ENCODE measurements around the gene A3GALT2. TPM values are rescaled to one million over a fixed set of nuclear protein-coding genes. Genes with fewer than 3 reads are reported as not detected.

A3GALT2 gene
- total RNA-seq, 1 experiment from 2014 or later = not detected

DNA sequence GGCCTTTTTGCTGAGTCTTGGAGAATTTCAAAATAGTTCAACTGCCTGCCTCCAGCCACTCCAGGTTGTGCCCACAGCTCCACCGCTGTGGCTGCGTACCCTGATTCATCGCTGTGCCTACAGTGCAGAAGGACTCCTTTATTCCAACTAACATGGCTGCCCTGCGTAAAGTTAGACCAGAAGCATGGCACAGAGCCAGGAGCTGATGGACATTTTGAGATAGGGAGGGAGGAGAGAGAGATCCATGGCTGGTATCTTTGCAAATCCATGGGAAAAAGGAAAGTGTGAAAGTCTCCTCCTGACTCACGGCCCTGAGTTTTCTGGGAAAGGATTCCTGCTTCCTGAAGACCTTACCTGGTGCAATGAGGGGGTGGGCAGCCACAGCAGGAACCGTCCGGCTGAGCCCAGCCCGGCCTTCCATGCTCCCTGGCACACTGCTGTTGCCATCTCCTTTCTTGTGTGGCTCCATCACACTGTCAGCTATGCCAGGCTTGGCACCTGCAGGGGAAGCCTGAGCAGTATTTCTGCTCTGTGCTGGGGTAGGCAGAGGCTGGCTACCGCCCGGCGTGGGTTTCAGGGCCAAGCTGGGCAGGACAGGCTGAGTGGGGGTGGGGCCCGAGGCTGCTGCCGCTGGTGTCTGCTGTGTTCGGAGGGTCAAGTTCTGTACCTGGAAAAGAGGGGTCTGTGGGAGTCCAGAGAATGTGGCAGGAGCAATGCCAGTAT, 46.0 kb upstream of the A3GALT2 start:
- no peaks in the 10 kb centered on the region; the same call in 1 of the 2 replicates for H3K4me1 ChIP-seq (replicated peaks; ENCODE audit: insufficient read depth)
- no TSS peak for BruUV-seq (replicated peaks)
- H3F3A ChIP-seq (ENCODE audit: insufficient read depth, low read depth) = no peaks in the 10 kb centered on the region; the same call in 1 of the 2 replicates
- H3K27ac ChIP-seq = no peak overlapping the region
- H4K20me1 ChIP-seq (ENCODE audit: insufficient read depth) = no peaks in the 10 kb centered on the region
- no peak overlapping the region for H3K4me3 ChIP-seq
- TF ChIP-seq EZH2 (IDR thresholded peaks at IDR 0.05; ENCODE audit: low read depth) = no peak
- TF ChIP-seq, protein P1, sequence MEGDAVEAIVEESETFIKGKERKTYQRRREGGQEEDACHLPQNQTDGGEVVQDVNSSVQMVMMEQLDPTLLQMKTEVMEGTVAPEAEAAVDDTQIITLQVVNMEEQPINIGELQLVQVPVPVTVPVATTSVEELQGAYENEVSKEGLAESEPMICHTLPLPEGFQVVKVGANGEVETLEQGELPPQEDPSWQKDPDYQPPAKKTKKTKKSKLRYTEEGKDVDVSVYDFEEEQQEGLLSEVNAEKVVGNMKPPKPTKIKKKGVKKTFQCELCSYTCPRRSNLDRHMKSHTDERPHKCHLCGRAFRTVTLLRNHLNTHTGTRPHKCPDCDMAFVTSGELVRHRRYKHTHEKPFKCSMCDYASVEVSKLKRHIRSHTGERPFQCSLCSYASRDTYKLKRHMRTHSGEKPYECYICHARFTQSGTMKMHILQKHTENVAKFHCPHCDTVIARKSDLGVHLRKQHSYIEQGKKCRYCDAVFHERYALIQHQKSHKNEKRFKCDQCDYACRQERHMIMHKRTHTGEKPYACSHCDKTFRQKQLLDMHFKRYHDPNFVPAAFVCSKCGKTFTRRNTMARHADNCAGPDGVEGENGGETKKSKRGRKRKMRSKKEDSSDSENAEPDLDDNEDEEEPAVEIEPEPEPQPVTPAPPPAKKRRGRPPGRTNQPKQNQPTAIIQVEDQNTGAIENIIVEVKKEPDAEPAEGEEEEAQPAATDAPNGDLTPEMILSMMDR (conservative IDR thresholded peaks at IDR 0.05) = no peak
- ChIA-PET POLR2A (ENCODE audit: unreplicated experiment) (no interaction called here), CTCF (interaction anchor here (0.6 to 1.1 kb wide), 2 partner anchors 64 to 268 kb away, joined by 3 to 4 read pairs; no protein-coding TSS in a partner anchor)
- no peak for DNase-seq
- H3K9me2 ChIP-seq (ENCODE audit: insufficient read depth) = no peaks in the 10 kb centered on the region
- intact Hi-C loops (cut with micrococcal nuclease; ENCODE audit: unreplicated experiment) = loop anchor here (1.0 to 5.0 kb wide), 6 partner anchors 72 to 268 kb away; partner anchors contain the start of gene ZSCAN20
- H3K9me3 ChIP-seq (ENCODE audit: insufficient read depth, low read depth) = no peaks in the 10 kb centered on the region
- H3K36me3 ChIP-seq (ENCODE audit: low read depth) = no peaks in the 10 kb centered on the region
- H2AFZ ChIP-seq = no peak overlapping the region
- H3K79me2 ChIP-seq (ENCODE audit: low read depth) = no peaks in the 10 kb centered on the region
- H3K27me3 ChIP-seq (ENCODE audit: insufficient read depth, low read depth) = no peaks in the 10 kb centered on the region
- no peak overlapping the region for H3K4me2 ChIP-seq

DNA sequence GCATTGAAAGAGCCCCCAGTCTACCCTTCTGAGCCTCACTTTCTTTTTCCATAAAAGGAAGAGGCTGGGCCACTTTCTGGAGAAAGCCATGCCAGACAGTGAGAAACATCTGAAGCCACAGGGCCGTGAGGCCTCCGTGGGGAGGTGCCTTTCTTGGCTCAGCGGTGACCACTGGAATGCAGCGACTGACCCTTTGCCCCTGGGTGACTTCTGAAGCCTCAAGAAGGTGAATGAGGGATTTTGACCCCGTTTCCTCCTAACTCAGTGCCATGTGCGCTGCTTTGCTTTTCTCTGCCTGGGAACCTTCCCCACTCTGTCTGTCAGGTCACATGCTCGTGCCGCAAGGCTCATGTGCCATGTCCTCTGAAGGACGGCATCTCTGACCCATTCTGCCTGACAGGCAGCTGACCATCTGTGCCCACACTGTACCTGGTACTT, 44.7 kb upstream of the A3GALT2 start:
- intact Hi-C loops (cut with micrococcal nuclease; ENCODE audit: unreplicated experiment) = loop anchor here (5.0 kb wide), 2 partner anchors 92 to 107 kb away; partner anchors contain the start of gene ZSCAN20
- H3K27ac ChIP-seq = no peak overlapping the region
- ChIA-PET POLR2A (ENCODE audit: unreplicated experiment) (no interaction called here), CTCF (no interaction called here)
- H3K9me3 ChIP-seq (ENCODE audit: insufficient read depth, low read depth) = no peaks in the 10 kb centered on the region
- H3K4me2 ChIP-seq = no peak overlapping the region
- no peaks in the 10 kb centered on the region for H4K20me1 ChIP-seq (ENCODE audit: insufficient read depth)
- no peaks in the 10 kb centered on the region for H3K79me2 ChIP-seq (ENCODE audit: low read depth)
- H3K4me3 ChIP-seq = no peak overlapping the region
- TF ChIP-seq EZH2 (IDR thresholded peaks at IDR 0.05; ENCODE audit: low read depth) = no peak
- TF ChIP-seq, protein P1 (conservative IDR thresholded peaks at IDR 0.05) = no peak
- H3K4me1 ChIP-seq (replicated peaks; ENCODE audit: insufficient read depth) = peaks cover 4% of the 10 kb centered on the region; the same call in 1 of the 2 replicates
- H3K27me3 ChIP-seq (ENCODE audit: insufficient read depth, low read depth) = no peaks in the 10 kb centered on the region
- no peaks in the 10 kb centered on the region for H3K9me2 ChIP-seq (ENCODE audit: insufficient read depth)
- peaks cover 7% of the 10 kb centered on the region for H3F3A ChIP-seq (ENCODE audit: insufficient read depth, low read depth)
- no TSS peak for BruUV-seq (replicated peaks)
- DNase-seq = peak in 1 of 2 experiments; percentile 59
- H2AFZ ChIP-seq = no peak overlapping the region
- H3K36me3 ChIP-seq (ENCODE audit: low read depth) = 0 out of 2 replicates have a peak, but pooled peaks cover 5% of the 10 kb centered on the region

DNA sequence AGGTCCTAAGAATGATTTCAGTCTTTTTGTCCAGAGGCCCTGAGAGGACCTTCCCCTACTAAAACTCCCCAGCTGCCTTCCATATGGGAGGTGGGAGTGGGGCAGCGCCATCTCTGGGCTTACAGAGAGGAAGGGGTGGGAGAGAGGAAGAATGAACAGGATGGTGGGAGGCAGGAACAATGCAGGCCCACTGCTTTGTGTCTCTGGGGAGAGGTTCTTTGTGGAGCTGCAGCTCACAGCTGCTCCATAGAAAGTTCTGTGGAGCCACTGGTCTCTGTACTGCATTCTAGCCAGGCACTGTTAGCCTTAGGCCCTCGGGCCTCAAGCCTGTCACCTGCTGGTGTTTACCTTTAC, 43.6 kb upstream of the A3GALT2 start:
- no peak overlapping the region for H2AFZ ChIP-seq
- H3K9me2 ChIP-seq (ENCODE audit: insufficient read depth) = no peaks in the 10 kb centered on the region
- peaks cover 13% of the 10 kb centered on the region for H3F3A ChIP-seq (ENCODE audit: insufficient read depth, low read depth)
- TF ChIP-seq, protein P1 (conservative IDR thresholded peaks at IDR 0.05) = no peak
- no peak for TF ChIP-seq EZH2 (IDR thresholded peaks at IDR 0.05; ENCODE audit: low read depth)
- H3K4me2 ChIP-seq = no peak overlapping the region
- no peaks in the 10 kb centered on the region for H3K79me2 ChIP-seq (ENCODE audit: low read depth)
- no peaks in the 10 kb centered on the region for H4K20me1 ChIP-seq (ENCODE audit: insufficient read depth)
- POLR2A ChIA-PET (ENCODE audit: unreplicated experiment) = no interaction called here
- CTCF ChIA-PET = no interaction called here
- 0 out of 2 replicates have a peak, but pooled peaks cover 5% of the 10 kb centered on the region for H3K36me3 ChIP-seq (ENCODE audit: low read depth)
- no peaks in the 10 kb centered on the region for H3K27me3 ChIP-seq (ENCODE audit: insufficient read depth, low read depth)
- intact Hi-C loops (cut with micrococcal nuclease; ENCODE audit: unreplicated experiment) = no loop called here
- no peaks in the 10 kb centered on the region for H3K9me3 ChIP-seq (ENCODE audit: insufficient read depth, low read depth)
- peaks cover 14% of the 10 kb centered on the region for H3K4me1 ChIP-seq (replicated peaks; ENCODE audit: insufficient read depth)
- H3K27ac ChIP-seq = no peak overlapping the region
- no TSS peak for BruUV-seq (replicated peaks)
- H3K4me3 ChIP-seq = no peak overlapping the region
- DNase-seq = no peak

Measured in PC-9 (cell line).